NCI-H1092 (cell line): ENCODE measurements around the gene SHTN1.

ENCODE experiments used
- DNase-seq: peaks from one replicate; lab custom pipeline; 2025; lab: John Stamatoyannopoulos, UW

Gene SHTN1

DNA sequence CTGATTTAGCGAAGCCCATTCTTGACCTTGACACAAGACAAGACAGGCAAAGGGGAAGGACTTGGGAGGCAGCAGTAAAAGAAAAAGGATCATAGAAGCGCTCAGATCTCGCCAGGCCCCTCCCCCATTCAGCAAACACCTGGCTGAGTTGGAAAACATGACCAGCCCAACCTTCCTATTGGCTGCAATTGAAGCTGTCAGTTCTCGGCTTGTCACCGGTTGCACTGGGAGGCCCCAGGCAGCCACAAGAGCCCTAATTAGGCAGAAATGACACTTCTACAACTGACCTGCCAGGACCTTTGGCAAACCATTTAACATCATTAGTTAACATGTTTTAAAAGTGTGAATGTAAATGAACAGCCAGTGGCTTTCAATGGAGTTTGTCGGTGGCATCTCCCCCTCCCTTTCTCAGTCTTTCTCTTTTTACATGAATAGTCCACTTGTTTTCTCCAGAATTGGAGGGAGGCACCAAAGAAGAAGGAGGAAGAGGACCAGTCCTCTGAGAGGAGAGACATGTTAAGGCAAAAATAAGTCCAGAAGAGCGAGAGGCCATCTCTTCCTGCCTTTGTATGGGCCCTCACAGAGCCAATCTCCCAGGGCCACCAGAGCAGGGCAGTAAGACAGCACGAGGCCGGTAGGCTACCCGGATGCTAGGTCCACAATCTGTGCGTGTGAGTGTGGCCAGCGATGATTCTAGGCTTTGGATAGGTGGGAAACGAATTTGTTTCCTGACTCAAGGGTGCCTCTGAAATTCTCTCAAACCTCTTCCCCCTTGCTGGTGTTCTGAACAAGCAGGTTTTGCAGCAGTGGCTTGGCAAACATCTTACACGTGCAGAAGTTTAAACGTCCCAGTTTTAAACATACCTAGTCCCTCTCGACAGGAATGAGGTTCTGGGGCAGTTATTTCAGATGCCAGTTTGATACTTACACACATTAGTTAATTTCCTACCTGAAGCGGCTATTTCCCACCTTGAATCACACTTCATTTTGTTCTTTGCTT is 170.7 kb downstream of the SHTN1 start:
- no peak for DNase-seq

DNA sequence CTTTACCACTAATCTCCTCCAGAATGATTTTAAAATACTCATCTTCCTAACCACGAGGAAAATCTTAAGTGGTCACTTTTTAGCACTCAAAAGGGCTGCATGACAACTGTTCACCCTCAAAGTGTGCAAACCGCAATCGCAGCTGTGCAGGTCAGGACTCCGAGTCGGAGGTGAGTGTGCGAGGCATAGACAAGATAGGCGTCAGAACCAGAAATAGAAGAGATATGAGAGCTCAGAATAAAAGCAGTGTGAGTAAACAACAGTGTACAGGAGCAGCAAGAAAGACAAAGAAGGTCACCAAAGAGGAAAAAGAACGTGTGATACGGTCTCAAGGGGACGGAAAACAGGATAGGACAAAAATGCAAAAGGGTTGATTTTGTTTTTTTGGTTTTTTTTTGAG is 173.2 kb downstream of the SHTN1 start:
- no peak for DNase-seq
